Ovary (tissue), 9 donors: ENCODE results near the gene S100B. TPM values are rescaled to one million over a fixed set of nuclear protein-coding genes. Genes with fewer than 3 reads are reported as not detected.
"Not testable (repeated sequence)": the region's sequence is repeated elsewhere in the genome, so short reads cannot be mapped to it uniquely, and the experiment has no call there.

Source experiments
- DNase-seq, 5 donors: peaks; one replicate each; pipeline ENCODE4 v3.0.0-alpha.2; 2019 to 2020
- H3K27ac ChIP-seq, 2 donors: fragments of 200-600 bp; one replicate each; pipeline versions ENCODE4 v1.5.1 to v1.8.0; 2019 to 2022
- H3K27me3 ChIP-seq: fragments of 200-600 bp; one replicate; pipeline ENCODE4 v1.8.0; 2022
- H3K36me3 ChIP-seq: fragments of 200-600 bp; sonication (generic); one replicate; pipeline ENCODE4 v1.5.1; 2019
- H3K4me1 ChIP-seq: one replicate; pipeline ENCODE4 v1.8.1; 2013; ENCODE audit warnings: mild to moderate bottlenecking, moderate library complexity; ENCODE audit not compliant: insufficient read depth
- H3K4me3 ChIP-seq: fragments of 200-600 bp; sonication (generic); one replicate; pipeline ENCODE4 v1.5.1; 2017
- H3K9me3 ChIP-seq, 2 donors: fragments of 200-600 bp in 1 of 2; sonication (generic) in 1 of 2; one replicate each; pipeline versions ENCODE4 v1.5.1 to v1.8.1; 2013 to 2019; ENCODE audit warnings: mild to moderate bottlenecking in 1 of 2, moderate library complexity in 1 of 2
- EP300 ChIP-seq: sonication (generic); formaldehyde crosslinking; IDR thresholded peaks from one replicate; pipeline ENCODE4 v1.6.1; 2017; ENCODE audit warnings: antibody characterized with exemption
- POLR2A ChIP-seq: fragments of 450-650 bp; IDR thresholded peaks from one replicate; pipeline ENCODE4 v1.6.1; 2017; ENCODE audit warnings: antibody characterized with exemption, mild to moderate bottlenecking, moderate library complexity
- WGBS, 3 donors: extraction: QIAGEN DNeasy Blood & Tissue Kit in 1 of 3; methylation state at CpG; one replicate each; pipeline versions ENCODE4 v1.1.5 to v1.1.7; 2013 to 2017; 5-methylcytosine and 5-hydroxymethylcytosine counted together
- intact Hi-C, 4 donors: fragments of 100-400 bp; cut with DNase I; formaldehyde crosslinking; loops; one replicate each; pipeline versions ENCODE4 v1.11.0 to v1.15.1; 2022 to 2023
- polyA plus RNA-seq, 2 donors: library from polyadenylated mRNA; stranded (reverse); fragments of 200-250 nt in 1 of 2; fragments of 350-450 nt in 1 of 2; fragmentation: Illumina TruSeq in 1 of 2; extraction: RNeasy Lipid Tissue Mini Kit (QIAGEN cat#74804) in 1 of 2; gene quantifications; one replicate each; pipeline ENCODE4 v1.2.3, GENCODE V29; 2013 to 2014
- total RNA-seq, 7 donors: library from RNA; depleted of rRNA in 2 of 7; stranded (reverse); fragments of >200 nt in 2 of 7; fragmentation: NEBNext Ultra II Directional in 3 of 7; extraction: Animal tissue kit (Norgen Biotek cat#: 25700) in 3 of 7; gene quantifications; one replicate each; pipeline versions ENCODE4 v1.1.0 to v1.2.4, GENCODE V29; 2016 to 2023
- TF ChIP-seq, protein P1 (sequence below), 3 donors: fragments of 450-650 bp in 2 of 3; fragments of 200-600 bp in 1 of 3; IDR thresholded peaks; one replicate each; pipeline versions ENCODE4 v1.5.1 to v1.8.0; 2016 to 2022; ENCODE audit warnings: antibody characterized with exemption in 3 of 3, mild to moderate bottlenecking in 1 of 3
- donor health status: DM: no; HTN: no; CAD: no; lungs with moderate emphysema.
- donor health status: DM: no; HTN: no; CAD: no.
- donor health status: Bipolar disorder and iron deficiency.
- donor health status: DM: yes; HTN: yes; CAD: no.
- donor health status: DM: no; HTN: no; CAD: no.
- donor health status: DM: yes; HTN: yes; CAD: no.

Gene S100B
- total and polyA plus RNA-seq, 9 donors = 0.53 to 16.8 (median 2.9) TPM

DNA sequence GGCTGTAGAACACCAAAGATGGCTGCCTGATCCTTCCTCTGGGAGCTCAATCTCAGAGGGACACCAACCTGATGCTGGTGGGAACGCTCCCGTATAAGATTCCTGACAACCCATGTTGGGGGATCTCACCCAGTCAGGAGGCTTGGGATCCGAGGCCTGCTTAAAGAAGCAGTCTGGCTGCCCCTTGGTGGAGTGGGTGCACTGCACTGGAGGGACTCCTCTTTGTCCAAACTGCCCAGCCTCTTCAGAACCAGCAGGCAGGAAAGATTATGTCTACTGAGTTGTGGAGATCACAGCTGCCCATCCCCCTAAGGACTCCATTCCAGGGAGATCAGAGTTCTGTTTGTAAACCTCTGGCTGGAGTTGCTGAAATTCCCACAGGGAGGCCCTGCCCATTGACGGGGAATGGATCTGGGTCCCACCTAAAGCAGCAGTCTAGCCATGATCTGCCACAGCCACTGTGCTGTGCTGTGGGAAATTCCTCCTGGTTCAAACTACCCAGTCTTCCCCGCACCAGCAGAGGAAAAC, 23.0 kb downstream of the S100B start:
- H3K4me1 ChIP-seq = no peaks in the 10 kb centered on the region
- no peaks in the 10 kb centered on the region for H3K27me3 ChIP-seq
- H3K9me3 ChIP-seq = no peaks in the 10 kb centered on the region
- intact Hi-C loops = no loop called here
- H3K4me3 ChIP-seq = no peak overlapping the region
- DNase-seq = no peak
- no peaks in the 10 kb centered on the region for H3K36me3 ChIP-seq
- H3K27ac ChIP-seq = no peak overlapping the region
- WGBS, 3 donors = 94 to 100% (median 97%) methylated on average over 5 of the region's 5 CpGs
- TF ChIP-seq, protein P1, sequence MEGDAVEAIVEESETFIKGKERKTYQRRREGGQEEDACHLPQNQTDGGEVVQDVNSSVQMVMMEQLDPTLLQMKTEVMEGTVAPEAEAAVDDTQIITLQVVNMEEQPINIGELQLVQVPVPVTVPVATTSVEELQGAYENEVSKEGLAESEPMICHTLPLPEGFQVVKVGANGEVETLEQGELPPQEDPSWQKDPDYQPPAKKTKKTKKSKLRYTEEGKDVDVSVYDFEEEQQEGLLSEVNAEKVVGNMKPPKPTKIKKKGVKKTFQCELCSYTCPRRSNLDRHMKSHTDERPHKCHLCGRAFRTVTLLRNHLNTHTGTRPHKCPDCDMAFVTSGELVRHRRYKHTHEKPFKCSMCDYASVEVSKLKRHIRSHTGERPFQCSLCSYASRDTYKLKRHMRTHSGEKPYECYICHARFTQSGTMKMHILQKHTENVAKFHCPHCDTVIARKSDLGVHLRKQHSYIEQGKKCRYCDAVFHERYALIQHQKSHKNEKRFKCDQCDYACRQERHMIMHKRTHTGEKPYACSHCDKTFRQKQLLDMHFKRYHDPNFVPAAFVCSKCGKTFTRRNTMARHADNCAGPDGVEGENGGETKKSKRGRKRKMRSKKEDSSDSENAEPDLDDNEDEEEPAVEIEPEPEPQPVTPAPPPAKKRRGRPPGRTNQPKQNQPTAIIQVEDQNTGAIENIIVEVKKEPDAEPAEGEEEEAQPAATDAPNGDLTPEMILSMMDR (IDR thresholded peaks at IDR 0.05) = no peak

DNA sequence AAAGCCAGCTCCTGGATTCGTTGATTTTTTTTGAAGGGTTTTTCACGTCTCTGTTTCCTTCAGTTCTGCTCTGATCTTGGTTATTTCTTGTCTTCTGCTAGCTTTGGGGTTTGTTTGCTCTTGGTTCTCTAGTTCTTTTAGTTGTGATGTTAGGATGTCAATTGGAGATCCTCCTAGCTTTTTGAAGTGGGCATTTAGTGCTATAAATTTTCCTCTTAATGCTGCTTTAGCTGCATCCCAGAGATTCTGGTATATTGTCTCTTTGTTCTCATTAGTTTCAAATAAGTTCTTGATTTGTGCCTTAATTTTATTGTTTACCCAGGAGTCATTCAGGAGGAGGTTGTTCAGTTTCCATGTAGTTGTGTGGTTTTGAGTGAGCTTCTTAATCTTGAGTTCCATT, 25.5 kb downstream of the S100B start:
- H3K36me3 ChIP-seq, H3K9me3 ChIP-seq, H3K4me1 ChIP-seq, H3K27me3 ChIP-seq, H3K27ac ChIP-seq, intact Hi-C loops, DNase-seq, H3K4me3 ChIP-seq: not testable (repeated sequence)
- 97 to 100% (median 98%) methylated on average over 2 of the region's 2 CpGs for WGBS, 3 donors

DNA sequence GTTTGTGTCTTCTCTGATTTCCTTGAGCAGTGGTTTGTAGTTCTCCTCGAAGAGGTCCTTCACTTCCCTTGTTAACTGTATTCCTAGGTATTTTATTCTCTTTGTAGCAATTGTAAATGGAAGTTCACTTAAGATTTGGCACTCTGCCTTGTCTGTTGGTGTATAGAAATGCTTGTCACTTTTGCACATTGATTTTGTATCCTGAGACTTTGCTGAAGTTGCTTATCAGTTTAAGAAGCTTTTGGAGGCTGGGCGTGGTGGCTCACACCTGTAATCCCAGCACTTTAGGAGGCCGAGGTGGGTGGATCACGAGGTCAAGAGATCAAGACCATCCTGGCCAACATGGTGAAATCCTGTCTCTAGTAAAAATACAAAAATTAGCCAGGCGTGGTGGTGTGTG, 27.1 kb downstream of the S100B start:
- H3K4me3 ChIP-seq, H3K27ac ChIP-seq, H3K27me3 ChIP-seq, H3K9me3 ChIP-seq, DNase-seq, H3K36me3 ChIP-seq, intact Hi-C loops, H3K4me1 ChIP-seq: not testable (repeated sequence)
- 92 to 96% (median 95%) methylated on average over 5 of the region's 5 CpGs for WGBS, 3 donors

DNA sequence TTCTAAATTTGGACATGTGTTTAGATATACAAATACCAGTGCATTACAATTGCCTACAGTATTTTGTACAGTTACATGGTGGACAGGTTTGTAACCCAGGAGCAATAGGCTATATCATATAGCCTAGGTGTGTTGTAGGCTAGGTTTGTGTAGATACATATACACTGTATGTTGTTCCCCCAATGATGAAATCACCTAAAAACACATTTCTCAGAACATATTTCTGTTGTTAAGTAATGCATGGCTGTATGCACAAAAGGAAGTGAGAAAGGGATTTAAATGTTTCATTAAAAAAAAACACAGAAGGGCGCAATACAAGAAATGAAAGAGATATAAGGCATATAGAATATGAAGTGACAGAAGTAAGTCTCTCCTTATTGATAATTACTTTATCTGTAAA, 32.0 kb downstream of the S100B start:
- 96 to 100% (median 98%) methylated on average over 1 of the region's 1 CpG for WGBS, 3 donors
- Histone ChIP-seq H3K4me1 (no peaks in the 10 kb centered on the region), H3K27me3 (no peaks in the 10 kb centered on the region), H3K9me3 (no peaks in the 10 kb centered on the region), H3K36me3 (no peaks in the 10 kb centered on the region), H3K4me3 (no peak overlapping the region), H3K27ac (no peak overlapping the region)
- TF ChIP-seq, protein P1 (IDR thresholded peaks at IDR 0.05) = no peak
- no peak for TF ChIP-seq POLR2A
- no peak for TF ChIP-seq EP300
- DNase-seq = no peak
- intact Hi-C loops = no loop called here

DNA sequence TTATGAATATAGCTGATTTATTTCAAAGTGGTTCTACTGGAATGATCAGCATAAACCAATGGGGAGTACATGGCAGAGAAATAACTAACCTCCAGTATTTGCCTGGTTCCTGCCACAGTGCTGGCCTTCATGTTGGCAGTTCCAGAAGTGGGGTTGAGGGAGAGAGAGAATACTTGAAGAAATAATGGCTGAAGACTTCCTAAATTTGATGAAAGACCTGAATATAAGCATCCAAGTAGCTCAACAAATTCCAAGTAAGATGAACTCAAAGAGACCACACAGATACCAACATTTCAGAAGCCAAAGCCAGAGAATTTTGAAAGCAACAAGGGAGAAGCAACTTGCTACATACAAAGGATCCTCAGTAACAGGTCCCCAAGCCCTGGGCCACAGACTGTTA, 34.3 kb downstream of the S100B start:
- Histone ChIP-seq H3K9me3 (no peaks in the 10 kb centered on the region), H3K36me3 (no peaks in the 10 kb centered on the region), H3K27ac (no peak overlapping the region), H3K4me1 (no peaks in the 10 kb centered on the region), H3K4me3 (no peak overlapping the region), H3K27me3 (no peaks in the 10 kb centered on the region)
- DNase-seq = no peak
- no peak for TF ChIP-seq EP300
- intact Hi-C loops = no loop called here

DNA sequence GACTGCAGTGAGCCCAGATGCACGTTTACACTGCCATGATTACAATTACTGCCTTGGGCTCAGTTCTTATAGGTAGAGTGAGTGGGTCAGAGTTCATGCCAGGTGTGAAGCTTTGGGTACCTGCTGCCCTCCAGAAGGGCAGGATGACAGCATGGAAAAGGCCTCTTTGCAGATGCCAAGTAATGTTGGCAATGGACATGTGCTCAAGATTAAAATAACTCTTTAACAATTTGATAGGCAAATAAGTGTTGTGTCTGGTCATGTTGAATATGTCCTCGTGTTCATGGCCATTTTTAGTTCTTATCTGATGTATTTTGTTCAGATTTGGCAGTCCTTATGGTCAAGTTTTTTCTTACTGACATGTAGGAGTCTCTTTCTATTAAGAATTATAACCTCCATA, 34.8 kb downstream of the S100B start:
- Histone ChIP-seq H3K36me3 (no peaks in the 10 kb centered on the region), H3K27ac (no peak overlapping the region), H3K9me3 (no peaks in the 10 kb centered on the region), H3K4me1 (no peaks in the 10 kb centered on the region), H3K4me3 (no peak overlapping the region), H3K27me3 (no peaks in the 10 kb centered on the region)
- intact Hi-C loops = no loop called here
- no peak for DNase-seq
- WGBS, 3 donors = 70 to 78% (median 74%) methylated on average over 2 of the region's 2 CpGs
- TF ChIP-seq, protein P1 (IDR thresholded peaks at IDR 0.05) = no peak
- TF ChIP-seq POLR2A = no peak
- no peak for TF ChIP-seq EP300
